Left lung (tissue), 10 donors: ENCODE measurements around the gene PRR33. TPM values are rescaled to one million over a fixed set of nuclear protein-coding genes. Genes with fewer than 3 reads are reported as not detected.

Source experiments
- ATAC-seq: fragments of 200-7000 bp; cut with Tn5 transposase; one replicate; pipeline ENCODE4 v1.9.1; 2020; ENCODE audit warnings: moderate library complexity
- DNase-seq, 4 donors: peaks; one replicate each; pipeline ENCODE4 v3.0.0-alpha.2; 2013 to 2020
- H3K27ac ChIP-seq, 2 donors: fragments of 200-600 bp; sonication (generic) in 1 of 2; one replicate each; pipeline versions ENCODE4 v1.5.0 to v1.8.0; 2020 to 2021
- H3K27me3 ChIP-seq, 2 donors: fragments of 200-600 bp; sonication (generic) in 1 of 2; one replicate each; pipeline versions ENCODE4 v1.5.0 to v1.8.0; 2020 to 2021
- H3K36me3 ChIP-seq, 2 donors: fragments of 200-600 bp; sonication (generic) in 1 of 2; one replicate each; pipeline versions ENCODE4 v1.5.0 to v1.8.0; 2020 to 2021
- H3K4me1 ChIP-seq, 2 donors: fragments of 200-600 bp; one replicate each; pipeline ENCODE4 v1.8.0; 2021
- H3K4me3 ChIP-seq, 2 donors: fragments of 200-600 bp; sonication (generic) in 1 of 2; one replicate each; pipeline versions ENCODE4 v1.5.0 to v1.8.0; 2020 to 2021; ENCODE audit warnings: mild to moderate bottlenecking in 1 of 2
- H3K9me3 ChIP-seq, 2 donors: fragments of 200-600 bp; sonication (generic) in 1 of 2; one replicate each; pipeline versions ENCODE4 v1.5.0 to v1.8.0; 2020 to 2021
- intact Hi-C, 2 donors: fragments of 100-400 bp; cut with DNase I; formaldehyde crosslinking; loops; one replicate each; pipeline versions ENCODE4 v1.11.2 to v1.14.2; 2022
- polyA plus RNA-seq, 6 donors: library from polyadenylated mRNA; unstranded; fragments of 120-200 nt; gene quantifications; one replicate each; pipeline ENCODE4 v1.2.1, GENCODE V29; 2013; ENCODE audit not compliant: insufficient read length in 6 of 6
- total RNA-seq, 2 donors: library from RNA; stranded (reverse); fragmentation: NEBNext Ultra II Directional; extraction: Animal tissue kit (Norgen Biotek cat#: 25700); gene quantifications; one replicate each; pipeline ENCODE4 v1.2.1, GENCODE V29; 2021
- TF ChIP-seq, protein P1 (sequence below), 2 donors: fragments of 200-600 bp; sonication (generic) in 1 of 2; IDR thresholded peaks; one replicate each; pipeline versions ENCODE4 v1.5.0 to v1.8.0; 2021; ENCODE audit warnings: antibody characterized with exemption in 2 of 2
- donor health status: DM: no; HTN: yes; CAD: no.
- donor health status: DM: no; HTN: no; CAD: no.

PRR33 gene
- total and polyA plus RNA-seq, 8 donors: 0.05 to 0.15 (median 0.11) TPM; not detected in 2

- intact Hi-C loops: no loop called here
- peaks cover 0 to 25% of the 10 kb centered on the region in 2 donors for H3K4me1 ChIP-seq
- peak; percentile 75 to 95 (median 84) for DNase-seq
- H3K27ac ChIP-seq: no peak overlapping the region
- ATAC-seq: peak; percentile 93
- TF ChIP-seq, protein P1, sequence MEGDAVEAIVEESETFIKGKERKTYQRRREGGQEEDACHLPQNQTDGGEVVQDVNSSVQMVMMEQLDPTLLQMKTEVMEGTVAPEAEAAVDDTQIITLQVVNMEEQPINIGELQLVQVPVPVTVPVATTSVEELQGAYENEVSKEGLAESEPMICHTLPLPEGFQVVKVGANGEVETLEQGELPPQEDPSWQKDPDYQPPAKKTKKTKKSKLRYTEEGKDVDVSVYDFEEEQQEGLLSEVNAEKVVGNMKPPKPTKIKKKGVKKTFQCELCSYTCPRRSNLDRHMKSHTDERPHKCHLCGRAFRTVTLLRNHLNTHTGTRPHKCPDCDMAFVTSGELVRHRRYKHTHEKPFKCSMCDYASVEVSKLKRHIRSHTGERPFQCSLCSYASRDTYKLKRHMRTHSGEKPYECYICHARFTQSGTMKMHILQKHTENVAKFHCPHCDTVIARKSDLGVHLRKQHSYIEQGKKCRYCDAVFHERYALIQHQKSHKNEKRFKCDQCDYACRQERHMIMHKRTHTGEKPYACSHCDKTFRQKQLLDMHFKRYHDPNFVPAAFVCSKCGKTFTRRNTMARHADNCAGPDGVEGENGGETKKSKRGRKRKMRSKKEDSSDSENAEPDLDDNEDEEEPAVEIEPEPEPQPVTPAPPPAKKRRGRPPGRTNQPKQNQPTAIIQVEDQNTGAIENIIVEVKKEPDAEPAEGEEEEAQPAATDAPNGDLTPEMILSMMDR (IDR thresholded peaks at IDR 0.05): peak; percentile 83 to 97
- no peak overlapping the region for H3K4me3 ChIP-seq
- peaks cover 0 to 51% of the 10 kb centered on the region in 2 donors for H3K36me3 ChIP-seq
- peaks cover 0 to 9% of the 10 kb centered on the region in 2 donors for H3K27me3 ChIP-seq
- no peaks in the 10 kb centered on the region for H3K9me3 ChIP-seq
These were observed 9.1 kb downstream of the PRR33 start for GRCh38 chr11:1882265-1883238.

- TF ChIP-seq, protein P1 (IDR thresholded peaks at IDR 0.05): no peak
- intact Hi-C loops: no loop called here
- Histone ChIP-seq H3K4me1 (peaks cover 2 to 33% of the 10 kb centered on the region in 2 donors), H3K9me3 (no peaks in the 10 kb centered on the region), H3K36me3 (peaks cover 0 to 42% of the 10 kb centered on the region in 2 donors), H3K27ac (no peak overlapping the region), H3K27me3 (peaks cover 0 to 9% of the 10 kb centered on the region in 2 donors), H3K4me3 (no peak overlapping the region)
- no peak for ATAC-seq
- DNase-seq: peak in 2 of 4 donors; percentile 32 to 84
These were observed 10.0 kb downstream of the PRR33 start for GRCh38 chr11:1881442-1882264.

GRCh38 chr11:1880746-1881441 lies 10.8 kb downstream of the PRR33 start:
- peak overlapping the region; percentile 37 to 44 for H3K27ac ChIP-seq
- TF ChIP-seq, protein P1 (IDR thresholded peaks at IDR 0.05): no peak
- intact Hi-C loops: no loop called here
- peaks cover 3 to 41% of the 10 kb centered on the region in 2 donors for H3K4me1 ChIP-seq
- peaks cover 0 to 15% of the 10 kb centered on the region in 2 donors for H3K27me3 ChIP-seq
- no peaks in the 10 kb centered on the region for H3K9me3 ChIP-seq
- DNase-seq: no peak
- ATAC-seq: no peak
- peaks cover 0 to 35% of the 10 kb centered on the region in 2 donors for H3K36me3 ChIP-seq
- no peak overlapping the region for H3K4me3 ChIP-seq

GRCh38 chr11:1879941-1880720 lies 11.6 kb downstream of the PRR33 start:
- Histone ChIP-seq H3K36me3 (peaks cover 0 to 27% of the 10 kb centered on the region in 2 donors), H3K4me3 (no peak overlapping the region), H3K27me3 (peaks cover 0 to 16% of the 10 kb centered on the region in 2 donors), H3K27ac (peak overlapping the region; percentile 37 to 44), H3K9me3 (no peaks in the 10 kb centered on the region), H3K4me1 (peaks cover 3 to 43% of the 10 kb centered on the region in 2 donors)
- TF ChIP-seq, protein P1 (IDR thresholded peaks at IDR 0.05): no peak
- peak; percentile 16 for ATAC-seq
- intact Hi-C loops: no loop called here
- DNase-seq: peak in 2 of 4 donors; percentile 53 to 82
